A673 (cell line): ENCODE results near the gene STPG3. TPM values are rescaled to one million over a fixed set of nuclear protein-coding genes. Genes with fewer than 3 reads are reported as not detected.
A peak's percentile ranks its signal among the peaks of the same experiment; 100 is the strongest.

Experiments
- BruUV-seq: library from RNA; stranded (reverse); fragments of 400-500 nt; replicated peaks from 2 replicates; lab custom pipeline; 2021; lab: Mats Ljungman, UMichigan
- CTCF ChIA-PET: fragments of 300-600 bp; sonication (Branson Sonifier 250); formaldehyde crosslinking; loops from one replicate; lab custom pipeline; 2022; ENCODE audit warnings: antibody characterized with exemption; lab: Charles Lee
- POLR2A ChIA-PET: fragments of 300-600 bp; sonication (Branson Sonifier 250); formaldehyde crosslinking; loops from one replicate; lab custom pipeline; 2022; ENCODE audit warnings: antibody characterized with exemption; ENCODE audit not compliant: low non-redundant PET; lab: Charles Lee
- DNase-seq: peaks from one replicate; pipeline ENCODE4 v3.0.0-alpha.2; 2015; ENCODE audit warnings: low spot score
- H3K27ac ChIP-seq: fragments of 200-600 bp; sonication (generic); 2 replicates; pipeline ENCODE4 v1.5.1; 2016; ENCODE audit warnings: mixed run types, low read depth, mild to moderate bottlenecking, mixed read lengths, antibody characterized with exemption, low read length; ENCODE audit not compliant: poor library complexity, severe bottlenecking
- H3K27me3 ChIP-seq: fragments of 200-600 bp; sonication (generic); replicated peaks from 2 replicates; pipeline ENCODE4 v1.6.1; 2017; ENCODE audit warnings: mixed run types, low read depth, mild to moderate bottlenecking, mixed read lengths, antibody characterized with exemption, low read length; ENCODE audit not compliant: insufficient read depth, poor library complexity
- H3K36me3 ChIP-seq: fragments of 200-600 bp; sonication (generic); 2 replicates; pipeline ENCODE4 v1.6.1; 2016; ENCODE audit warnings: mixed run types, mild to moderate bottlenecking, mixed read lengths, antibody characterized with exemption, low read length; ENCODE audit not compliant: insufficient read depth, poor library complexity, severe bottlenecking
- H3K4me1 ChIP-seq: fragments of 200-600 bp; sonication (generic); 2 replicates; pipeline ENCODE4 v1.6.1; 2017; ENCODE audit warnings: mixed run types, mild to moderate bottlenecking, mixed read lengths, antibody characterized with exemption, low read length; ENCODE audit not compliant: insufficient read depth, poor library complexity, severe bottlenecking
- H3K4me3 ChIP-seq: fragments of 200-600 bp; sonication (generic); 2 replicates; pipeline ENCODE4 v1.5.1; 2016; ENCODE audit warnings: low read depth, mixed run types, mild to moderate bottlenecking, mixed read lengths, low read length; ENCODE audit not compliant: poor library complexity, severe bottlenecking
- H3K9me3 ChIP-seq: fragments of 200-600 bp; sonication (generic); 2 replicates; pipeline ENCODE4 v1.6.1; 2016; ENCODE audit warnings: mixed run types, low read depth, mild to moderate bottlenecking, mixed read lengths, antibody characterized with exemption, low read length; ENCODE audit not compliant: poor library complexity, severe bottlenecking
- CTCF ChIP-seq: fragments of 300-800, 200-600 bp; sonication (generic); conservative IDR thresholded peaks from 2 replicates; pipeline ENCODE4 v1.5.1; 2017; ENCODE audit warnings: low read depth, mild to moderate bottlenecking, antibody characterized with exemption, low read length, moderate library complexity, mixed read lengths
- EZH2 ChIP-seq: fragments of 200-600 bp; sonication (generic); IDR thresholded peaks from 2 replicates; pipeline ENCODE4 v1.6.1; 2017; ENCODE audit warnings: borderline replicate concordance, low read depth, mild to moderate bottlenecking, mixed read lengths, antibody characterized with exemption, low read length; ENCODE audit not compliant: poor library complexity, severe bottlenecking
- intact Hi-C: fragments of 100-400 bp; cut with micrococcal nuclease; formaldehyde crosslinking; loops from one replicate; pipeline ENCODE4 v1.10.0; 2022; ENCODE audit not compliant: unreplicated experiment
- total RNA-seq: library from RNA; stranded (reverse); gene quantifications from 2 replicates; pipeline ENCODE4 v1.2.3, GENCODE V29; 2021

STPG3 gene
- total RNA-seq, 1 experiment from 2014 or later, result not detected

- peak overlapping the region; percentile 35 for H3K27ac ChIP-seq
- no peak for DNase-seq
- CTCF ChIA-PET, result no interaction called here
- no TSS peak for BruUV-seq
- peaks cover 24% of the 10 kb centered on the region for H3K36me3 ChIP-seq
- no peak; the same call in 1 of the 2 replicates for TF ChIP-seq CTCF
- no peaks in the 10 kb centered on the region for H3K9me3 ChIP-seq
- H3K4me3 ChIP-seq, result no peak overlapping the region
- no peaks in the 10 kb centered on the region for H3K27me3 ChIP-seq
- POLR2A ChIA-PET, result interaction anchor here (0.7 kb wide), 1 partner anchor 8 kb away, joined by 7 read pairs; no protein-coding TSS in a partner anchor
- H3K4me1 ChIP-seq, result peaks cover 26% of the 10 kb centered on the region
- intact Hi-C loops, result no loop called here
These were observed 6.3 kb upstream of the STPG3 start for GRCh38 chr9:137244486-137245449.

DNA sequence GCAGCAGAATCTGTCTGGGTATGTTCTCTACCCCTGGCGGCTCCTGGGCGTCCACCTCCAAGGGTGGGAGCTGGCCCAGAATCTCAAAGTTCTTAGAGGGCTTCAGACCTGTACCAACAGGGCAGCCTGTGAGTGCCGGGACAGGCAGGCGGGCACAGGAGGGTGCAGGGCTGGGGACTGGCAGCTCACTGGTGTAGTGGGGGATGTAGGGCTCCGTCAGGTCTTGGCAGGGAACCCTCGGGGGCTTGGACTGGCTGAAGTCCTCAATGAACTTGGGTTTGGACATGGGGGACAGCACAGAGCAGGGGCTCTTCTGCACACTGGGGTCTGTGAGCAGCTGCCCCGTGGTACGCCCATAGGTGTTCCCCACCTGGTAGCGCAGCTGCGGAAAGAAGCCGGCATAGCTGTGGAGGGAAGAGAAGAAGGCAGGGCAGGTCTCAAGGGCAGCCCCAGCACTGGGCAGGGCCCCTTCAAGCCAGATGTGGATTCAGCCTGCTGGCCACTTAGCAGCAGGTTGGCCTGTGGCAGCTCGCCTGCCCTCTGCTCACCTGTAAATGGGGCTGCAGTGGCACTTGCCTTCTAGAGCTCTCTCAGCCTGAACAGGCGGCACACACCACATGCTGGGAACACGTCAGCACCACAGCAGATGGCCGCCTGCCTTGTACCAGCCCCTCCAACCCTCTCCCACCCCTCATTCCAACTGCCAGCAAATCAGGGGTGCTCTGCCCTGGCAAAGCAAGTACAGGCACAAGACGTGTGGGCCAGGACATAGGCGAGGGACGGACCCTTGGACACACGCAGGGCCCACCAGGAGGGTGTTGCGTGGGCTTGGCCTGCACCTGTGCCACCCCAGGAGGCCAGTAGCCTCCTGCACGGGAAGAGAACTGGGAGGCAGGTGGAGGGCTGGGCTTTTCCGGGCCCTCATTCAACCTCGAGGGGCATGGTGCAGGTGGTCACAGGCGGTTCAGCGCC is 5.3 kb upstream of the STPG3 start:
- Histone ChIP-seq H3K36me3 (peaks cover 24% of the 10 kb centered on the region), H3K4me1 (peaks cover 26% of the 10 kb centered on the region), H3K27me3 (no peaks in the 10 kb centered on the region), H3K9me3 (no peaks in the 10 kb centered on the region), H3K4me3 (no peak overlapping the region), H3K27ac (no peak overlapping the region)
- no peak for DNase-seq
- ChIA-PET CTCF (no interaction called here), POLR2A (interaction anchor here (0.7 kb wide), 1 partner anchor 9 kb away, joined by 7 read pairs; no protein-coding TSS in a partner anchor)
- no TSS peak for BruUV-seq
- TF ChIP-seq EZH2, result no peak
- no peak for TF ChIP-seq CTCF
- intact Hi-C loops, result no loop called here
